ACHN (cell line): Measurements from ENCODE around the gene CCDC134.
"Not testable (repeated sequence)": the region's sequence is repeated elsewhere in the genome, so short reads cannot be mapped to it uniquely, and the experiment has no call there.

Experiments used
- DNase-seq: peaks from one replicate; pipeline ENCODE4 v3.0.0-alpha.2; 2015
- in situ Hi-C: cut with HindIII; loops from 2 replicates; pipeline ENCODE4 v1.10.0; 2017; ENCODE audit warnings: low sequenced_read_pairs, low pct_ligation_motif_present, low pct_unique_long_range_greater_than_20kb

The CCDC134 gene

GRCh38 chr22:41862160-41862529, 61.7 kb downstream of the CCDC134 start:
- no peak for DNase-seq
- in situ Hi-C loops: no loop called here

GRCh38 chr22:41862530-41863266, 62.2 kb downstream of the CCDC134 start:
- in situ Hi-C loops: no loop called here

GRCh38 chr22:41863472-41863871, 63.0 kb downstream of the CCDC134 start:
- DNase-seq: no peak
- in situ Hi-C loops: no loop called here

More at GRCh38 chr22:41862530-41863266, 62.2 kb downstream of the CCDC134 start:
- DNase-seq: no peak

- in situ Hi-C loops: no loop called here
- DNase-seq: no peak
Observed at GRCh38 chr22:41868556-41868955, 68.1 kb downstream of the CCDC134 start.

GRCh38 chr22:41870081-41870480, 69.6 kb downstream of the CCDC134 start:
- in situ Hi-C loops, DNase-seq: not testable (repeated sequence)

- in situ Hi-C loops: no loop called here
- DNase-seq: no peak
Observed at GRCh38 chr22:41870786-41871185, 70.3 kb downstream of the CCDC134 start.

- DNase-seq: no peak
- in situ Hi-C loops: no loop called here
Observed at GRCh38 chr22:41873391-41873790, 72.9 kb downstream of the CCDC134 start.

GRCh38 chr22:41874090-41874489, 73.6 kb downstream of the CCDC134 start:
- in situ Hi-C loops: no loop called here
- DNase-seq: no peak

- in situ Hi-C loops: no loop called here
- no peak for DNase-seq
Observed at GRCh38 chr22:41875531-41876270, 75.2 kb downstream of the CCDC134 start.
